MM.1S (cell line): ENCODE data around the gene RNF10.

Experiments
- DNase-seq: peaks from one replicate; pipeline ENCODE4 v3.0.0-alpha.2; 2015
- H2AFZ ChIP-seq: fragments of 300-600 bp; sonication (generic); 2 replicates; pipeline ENCODE4 v1.6.0; 2016; ENCODE audit warnings: antibody characterized with exemption, low read length
- H3F3A ChIP-seq: fragments of 300-600 bp; sonication (generic); 2 replicates; pipeline ENCODE4 v1.6.1; 2016; ENCODE audit warnings: mild to moderate bottlenecking, antibody characterized with exemption, low read length, moderate library complexity, mixed read lengths; ENCODE audit not compliant: insufficient read depth
- H3K27ac ChIP-seq: fragments of 300-600 bp; sonication (generic); 2 replicates; pipeline ENCODE4 v1.5.1; 2016; ENCODE audit warnings: mild to moderate bottlenecking, low read length
- H3K27me3 ChIP-seq: fragments of 300-600 bp; sonication (generic); replicated peaks from 2 replicates; pipeline ENCODE4 v1.6.0; 2016; ENCODE audit warnings: low read length; ENCODE audit not compliant: insufficient read depth
- H3K36me3 ChIP-seq: fragments of 300-600 bp; sonication (generic); replicated peaks from 2 replicates; pipeline ENCODE4 v1.6.1; 2016; ENCODE audit warnings: mild to moderate bottlenecking, low read length, mixed read lengths; ENCODE audit not compliant: insufficient read depth
- H3K4me1 ChIP-seq: fragments of 300-600 bp; sonication (generic); 2 replicates; pipeline ENCODE4 v1.6.1; 2016; ENCODE audit warnings: low read length, mixed read lengths
- H3K4me2 ChIP-seq: fragments of 300-600 bp; sonication (generic); 2 replicates; pipeline ENCODE4 v1.6.0; 2016; ENCODE audit warnings: low read depth, low read length
- H3K4me3 ChIP-seq: fragments of 300-600 bp; sonication (generic); 2 replicates; pipeline ENCODE4 v1.5.1; 2016; ENCODE audit warnings: low read length, mixed read lengths
- H3K79me2 ChIP-seq: fragments of 300-600 bp; sonication (generic); 2 replicates; pipeline ENCODE4 v1.6.1; 2016; ENCODE audit warnings: mixed run types, low read length, mixed read lengths
- H3K9ac ChIP-seq: fragments of 300-600 bp; sonication (generic); 2 replicates; pipeline ENCODE4 v1.6.1; 2016; ENCODE audit warnings: low read length, mixed read lengths
- H3K9me2 ChIP-seq: fragments of 300-600 bp; sonication (generic); replicated peaks from 2 replicates; pipeline ENCODE4 v1.6.1; 2016; ENCODE audit warnings: mild to moderate bottlenecking, low read length, mixed read lengths; ENCODE audit not compliant: insufficient read depth
- H3K9me3 ChIP-seq: fragments of 300-600 bp; sonication (generic); replicated peaks from 2 replicates; pipeline ENCODE4 v1.6.1; 2016; ENCODE audit warnings: mild to moderate bottlenecking, low read length, mixed read lengths; ENCODE audit not compliant: insufficient read depth
- H4K20me1 ChIP-seq: fragments of 300-600 bp; sonication (generic); 2 replicates; pipeline ENCODE4 v1.6.1; 2016; ENCODE audit warnings: mild to moderate bottlenecking, low read length, moderate library complexity, mixed read lengths; ENCODE audit not compliant: insufficient read depth
- EZH2 ChIP-seq: fragments of 300-600 bp; sonication (generic); optimal IDR thresholded peaks from 2 replicates; pipeline ENCODE3; 2017; ENCODE audit warnings: low read depth, mild to moderate bottlenecking, antibody characterized with exemption, low read length, mixed read lengths
- EZH2phosphoT487 ChIP-seq: fragments of 300-600 bp; sonication (generic); IDR thresholded peaks from 2 replicates; pipeline ENCODE4 v1.6.1; 2018; ENCODE audit warnings: antibody characterized with exemption, low read length
- TF ChIP-seq, protein P1 (sequence below): fragments of 300-600 bp; sonication (generic); IDR thresholded peaks from 2 replicates; pipeline ENCODE4 v1.5.1; 2016; ENCODE audit warnings: antibody characterized with exemption, low read length, mixed read lengths

The RNF10 gene

DNA sequence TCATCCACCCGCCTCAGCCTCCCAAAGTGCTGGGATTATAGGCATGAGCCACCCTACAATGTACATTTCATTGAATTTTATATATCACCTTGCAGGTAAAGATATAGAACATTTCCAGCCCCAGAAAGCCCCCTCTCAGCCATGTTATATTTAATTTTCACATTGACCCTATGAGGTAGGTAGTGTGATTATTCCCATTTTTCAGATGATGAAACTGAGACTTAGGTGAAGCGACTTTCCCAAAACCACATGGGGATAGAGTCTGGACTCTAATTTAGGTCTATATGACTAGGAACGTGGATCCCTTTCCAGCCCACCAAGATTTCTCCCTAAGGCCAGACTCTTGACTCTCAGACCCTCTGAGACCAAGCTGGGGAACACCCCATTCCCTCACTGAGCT lies 62.7 kb downstream of the RNF10 start:
- no peak for DNase-seq
- Histone ChIP-seq H3F3A (no peaks in the 10 kb centered on the region), H3K27ac (no peak overlapping the region), H3K9me2 (no peaks in the 10 kb centered on the region), H3K4me2 (no peak overlapping the region), H3K4me1 (no peaks in the 10 kb centered on the region), H4K20me1 (no peaks in the 10 kb centered on the region), H3K79me2 (no peaks in the 10 kb centered on the region), H3K4me3 (no peak overlapping the region), H3K9ac (no peak overlapping the region), H3K9me3 (no peaks in the 10 kb centered on the region), H3K27me3 (no peaks in the 10 kb centered on the region), H2AFZ (no peak overlapping the region), H3K36me3 (no peaks in the 10 kb centered on the region)
- TF ChIP-seq EZH2phosphoT487 (no peak), EZH2 (no peak)
- TF ChIP-seq, protein P1, sequence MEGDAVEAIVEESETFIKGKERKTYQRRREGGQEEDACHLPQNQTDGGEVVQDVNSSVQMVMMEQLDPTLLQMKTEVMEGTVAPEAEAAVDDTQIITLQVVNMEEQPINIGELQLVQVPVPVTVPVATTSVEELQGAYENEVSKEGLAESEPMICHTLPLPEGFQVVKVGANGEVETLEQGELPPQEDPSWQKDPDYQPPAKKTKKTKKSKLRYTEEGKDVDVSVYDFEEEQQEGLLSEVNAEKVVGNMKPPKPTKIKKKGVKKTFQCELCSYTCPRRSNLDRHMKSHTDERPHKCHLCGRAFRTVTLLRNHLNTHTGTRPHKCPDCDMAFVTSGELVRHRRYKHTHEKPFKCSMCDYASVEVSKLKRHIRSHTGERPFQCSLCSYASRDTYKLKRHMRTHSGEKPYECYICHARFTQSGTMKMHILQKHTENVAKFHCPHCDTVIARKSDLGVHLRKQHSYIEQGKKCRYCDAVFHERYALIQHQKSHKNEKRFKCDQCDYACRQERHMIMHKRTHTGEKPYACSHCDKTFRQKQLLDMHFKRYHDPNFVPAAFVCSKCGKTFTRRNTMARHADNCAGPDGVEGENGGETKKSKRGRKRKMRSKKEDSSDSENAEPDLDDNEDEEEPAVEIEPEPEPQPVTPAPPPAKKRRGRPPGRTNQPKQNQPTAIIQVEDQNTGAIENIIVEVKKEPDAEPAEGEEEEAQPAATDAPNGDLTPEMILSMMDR = no peak

DNA sequence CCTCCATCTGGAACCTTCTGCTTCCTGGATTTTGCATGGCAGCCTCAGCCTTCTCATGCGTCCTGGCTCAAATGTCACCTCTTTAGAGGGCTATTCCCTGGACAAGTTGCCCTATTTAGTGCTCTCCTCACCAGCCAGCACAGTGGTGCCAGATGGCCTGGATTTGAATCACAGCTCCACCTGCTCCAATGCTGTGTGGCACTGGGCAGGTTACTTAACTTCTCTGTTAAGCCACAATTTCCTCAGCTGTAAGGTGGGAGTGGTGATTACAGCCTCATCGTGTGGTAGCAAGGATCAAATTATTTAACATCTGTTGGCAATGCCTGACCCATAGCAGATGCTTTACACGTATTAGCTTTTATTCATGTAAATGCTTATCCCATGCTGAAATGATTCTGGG lies 63.7 kb downstream of the RNF10 start:
- H2AFZ ChIP-seq = no peak overlapping the region
- no peak overlapping the region for H3K27ac ChIP-seq
- no peaks in the 10 kb centered on the region for H3K9me3 ChIP-seq
- TF ChIP-seq EZH2 = no peak
- no peak for TF ChIP-seq EZH2phosphoT487
- TF ChIP-seq, protein P1 = no peak
- H3F3A ChIP-seq = no peaks in the 10 kb centered on the region
- H3K79me2 ChIP-seq = no peaks in the 10 kb centered on the region
- no peak for DNase-seq
- no peak overlapping the region for H3K4me2 ChIP-seq
- H3K27me3 ChIP-seq = no peaks in the 10 kb centered on the region
- no peak overlapping the region for H3K9ac ChIP-seq
- no peaks in the 10 kb centered on the region for H4K20me1 ChIP-seq
- no peaks in the 10 kb centered on the region for H3K36me3 ChIP-seq
- no peaks in the 10 kb centered on the region for H3K9me2 ChIP-seq
- H3K4me3 ChIP-seq = no peak overlapping the region
- no peaks in the 10 kb centered on the region for H3K4me1 ChIP-seq

DNA sequence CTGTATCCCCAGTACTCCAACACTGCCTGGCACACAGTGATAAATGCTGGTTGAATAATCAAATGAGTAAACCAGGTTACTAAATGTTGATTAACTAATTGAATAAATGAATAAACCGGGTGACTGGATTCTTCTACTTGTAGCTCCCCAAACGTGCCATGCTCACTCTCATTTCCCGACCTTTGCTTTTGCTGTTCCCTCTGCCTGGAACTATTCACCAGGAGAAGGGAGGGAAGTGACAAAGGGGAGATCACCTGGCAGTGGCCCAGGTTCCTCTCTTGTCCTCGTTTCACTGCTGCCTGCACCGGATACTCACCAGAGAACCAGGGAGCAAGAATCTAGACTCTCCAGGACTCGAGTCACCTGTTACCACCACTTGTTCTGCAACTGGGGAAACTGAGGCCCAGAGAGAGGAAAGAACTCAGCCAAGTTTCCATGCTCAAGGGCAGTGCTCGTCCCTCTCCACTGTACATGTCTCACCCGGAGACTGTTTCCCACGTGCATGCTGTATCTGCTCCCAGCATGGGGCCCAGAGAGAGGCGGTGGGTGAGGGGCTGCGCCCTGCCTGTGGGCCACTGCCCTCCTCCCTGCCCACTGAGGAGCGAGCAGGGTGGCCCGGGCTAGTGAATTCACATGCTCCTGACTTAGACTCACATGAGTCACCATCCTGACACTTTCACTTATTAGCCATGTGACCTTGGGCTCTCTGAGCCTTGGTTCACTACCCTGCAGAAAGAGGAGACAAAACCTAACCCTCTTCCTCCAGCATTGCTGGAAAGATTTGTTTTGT lies 64.7 kb downstream of the RNF10 start:
- H3K4me1 ChIP-seq = no peaks in the 10 kb centered on the region
- H3K27me3 ChIP-seq = no peaks in the 10 kb centered on the region
- DNase-seq = peak; percentile 21
- H3F3A ChIP-seq = no peaks in the 10 kb centered on the region
- no peaks in the 10 kb centered on the region for H3K79me2 ChIP-seq
- H3K36me3 ChIP-seq = no peaks in the 10 kb centered on the region
- H4K20me1 ChIP-seq = no peaks in the 10 kb centered on the region
- TF ChIP-seq, protein P1 = no peak
- TF ChIP-seq EZH2phosphoT487 = no peak
- TF ChIP-seq EZH2 = no peak
- H3K9me3 ChIP-seq = no peaks in the 10 kb centered on the region
- H2AFZ ChIP-seq = no peak overlapping the region
- no peak overlapping the region for H3K4me3 ChIP-seq
- no peak overlapping the region for H3K4me2 ChIP-seq
- H3K27ac ChIP-seq = no peak overlapping the region
- no peak overlapping the region for H3K9ac ChIP-seq
- no peaks in the 10 kb centered on the region for H3K9me2 ChIP-seq
